Measurements from ENCODE around the gene DOCK6. TPM values are rescaled to one million over a fixed set of nuclear protein-coding genes. Genes with fewer than 3 reads are reported as not detected.
A peak's percentile ranks its signal among the peaks of the same experiment; 100 is the strongest.

Gene DOCK6
- total and polyA plus RNA-seq, 2 donors = 3.9 to 20.8 TPM

GRCh38 chr19:11154683-11155047, 107.7 kb downstream of the DOCK6 start:
- H3K27ac ChIP-seq (ENCODE audit: low read depth in 1 of 2, low read length in 1 of 2) = no peak overlapping the region
- H3K27me3 ChIP-seq (ENCODE audit: control insufficient read depth in 2 of 2, insufficient read depth in 1 of 2, low read length in 1 of 2) = no peaks in the 10 kb centered on the region
- H3K4me3 ChIP-seq (ENCODE audit: low read length in 2 of 2) = peak overlapping the region; percentile 73 to 87
- peaks cover 0 to 10% of the 10 kb centered on the region in 2 donors for H3K36me3 ChIP-seq (ENCODE audit: control insufficient read depth in 2 of 2, insufficient read depth in 2 of 2, low read length in 1 of 2)
- DNase-seq (ENCODE audit: low read depth in 6 of 9, low spot score in 9 of 9) = no peak
- H3K9me3 ChIP-seq (ENCODE audit: control insufficient read depth in 2 of 2, insufficient read depth in 1 of 2, low read length in 1 of 2) = peaks cover 0 to 4% of the 10 kb centered on the region in 2 donors
- WGBS = 62% methylated on average over 6 of the region's 6 CpGs
- peaks cover 11 to 22% of the 10 kb centered on the region in 2 donors for H3K4me1 ChIP-seq (ENCODE audit: control insufficient read depth in 2 of 2, insufficient read depth in 2 of 2, low read length in 2 of 2)

DNA sequence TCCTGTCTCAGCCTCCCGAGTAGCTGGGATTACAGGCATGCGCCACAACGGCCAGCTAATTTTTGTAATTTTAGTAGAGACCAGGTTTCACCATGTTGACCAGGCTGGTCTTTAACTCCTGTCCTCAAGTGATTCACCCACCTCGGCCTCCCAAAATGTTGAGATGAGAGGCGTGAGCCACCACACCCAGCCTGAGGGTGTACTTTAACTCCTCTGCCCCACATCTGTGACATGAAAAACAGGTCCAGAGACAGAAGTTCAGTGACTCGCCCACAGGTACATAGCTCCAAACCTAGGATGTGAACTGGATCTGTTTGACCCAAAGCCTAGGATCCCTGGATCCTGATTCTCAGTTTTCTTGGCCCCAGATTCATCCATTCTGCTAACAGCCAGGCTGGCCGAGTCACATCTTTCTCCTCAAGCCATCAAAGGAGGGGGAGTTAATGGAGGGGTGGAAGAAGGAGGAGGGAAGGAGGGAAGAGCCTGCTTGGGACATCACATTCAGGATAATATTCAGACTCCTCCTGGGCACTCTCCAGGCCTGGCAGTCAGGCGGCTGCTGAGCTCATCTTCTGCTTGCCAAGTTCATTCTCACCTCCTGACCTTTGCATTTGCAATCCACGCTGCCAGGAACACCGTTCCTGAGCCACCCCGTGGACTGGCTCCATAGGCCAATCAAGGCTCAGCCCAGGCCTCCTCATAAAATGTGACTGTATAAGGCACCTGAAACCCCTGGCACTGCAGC, 109.8 kb downstream of the DOCK6 start:
- no peak for DNase-seq (ENCODE audit: low read depth in 6 of 9, low spot score in 9 of 9)
- H3K4me1 ChIP-seq (ENCODE audit: control insufficient read depth in 2 of 2, insufficient read depth in 2 of 2, low read length in 2 of 2) = peaks cover 11 to 22% of the 10 kb centered on the region in 2 donors
- WGBS = 96% methylated on average over 11 of the region's 11 CpGs

GRCh38 chr19:11151181-11151580, 111.1 kb downstream of the DOCK6 start:
- Histone ChIP-seq H3K4me3 (ENCODE audit: low read length in 2 of 2) (no peak overlapping the region), H3K36me3 (ENCODE audit: control insufficient read depth in 2 of 2, insufficient read depth in 2 of 2, low read length in 1 of 2) (peaks cover 5 to 33% of the 10 kb centered on the region in 2 donors), H3K27me3 (ENCODE audit: control insufficient read depth in 2 of 2, insufficient read depth in 1 of 2, low read length in 1 of 2) (no peaks in the 10 kb centered on the region), H3K27ac (ENCODE audit: low read depth in 1 of 2, low read length in 1 of 2) (peak overlapping the region in 1 of 2 donors; percentile 32), H3K9me3 (ENCODE audit: control insufficient read depth in 2 of 2, insufficient read depth in 1 of 2, low read length in 1 of 2) (peaks cover 0 to 1% of the 10 kb centered on the region in 2 donors), H3K4me1 (ENCODE audit: control insufficient read depth in 2 of 2, insufficient read depth in 2 of 2, low read length in 2 of 2) (peaks cover 7 to 18% of the 10 kb centered on the region in 2 donors)
- no peak for DNase-seq (ENCODE audit: low read depth in 6 of 9, low spot score in 9 of 9)
- 92% methylated on average over 7 of the region's 7 CpGs for WGBS

More for the DNA sequence above, 109.8 kb downstream of the DOCK6 start:
- H3K4me3 ChIP-seq (ENCODE audit: low read length in 2 of 2) = no peak overlapping the region
- no peak overlapping the region for H3K27ac ChIP-seq (ENCODE audit: low read depth in 1 of 2, low read length in 1 of 2)
- H3K36me3 ChIP-seq (ENCODE audit: control insufficient read depth in 2 of 2, insufficient read depth in 2 of 2, low read length in 1 of 2) = peaks cover 4 to 25% of the 10 kb centered on the region in 2 donors
- peaks cover 0 to 4% of the 10 kb centered on the region in 2 donors for H3K9me3 ChIP-seq (ENCODE audit: control insufficient read depth in 2 of 2, insufficient read depth in 1 of 2, low read length in 1 of 2)
- H3K27me3 ChIP-seq (ENCODE audit: control insufficient read depth in 2 of 2, insufficient read depth in 1 of 2, low read length in 1 of 2) = no peaks in the 10 kb centered on the region

Other genes starting within 250 kb of the DOCK6 start
- gene LDLR, start 173.1 kb downstream of the DOCK6 start, total RNA-seq = 7.0 TPM
- gene LDLR, start 173.1 kb downstream of the DOCK6 start, polyA plus RNA-seq = 7.5 TPM
- 46.1 TPM for gene SPC24, start 106.7 kb downstream of the DOCK6 start, total RNA-seq
- 4.0 TPM for gene SPC24, start 106.7 kb downstream of the DOCK6 start, polyA plus RNA-seq
- 12.3 TPM for gene KANK2, start 65.0 kb downstream of the DOCK6 start, total RNA-seq
- 18.3 TPM for gene KANK2, start 65.0 kb downstream of the DOCK6 start, polyA plus RNA-seq
- gene ANGPTL8, start 22.9 kb downstream of the DOCK6 start, total RNA-seq = not detected
- gene ANGPTL8, start 22.9 kb downstream of the DOCK6 start, polyA plus RNA-seq = 0.16 TPM
- not detected for gene TSPAN16, start 33.6 kb upstream of the DOCK6 start, total RNA-seq
- gene TSPAN16, start 33.6 kb upstream of the DOCK6 start, polyA plus RNA-seq = not detected
- gene RAB3D, start 77.1 kb upstream of the DOCK6 start, total RNA-seq = 5.1 TPM
- gene RAB3D, start 77.1 kb upstream of the DOCK6 start, polyA plus RNA-seq = 7.8 TPM
- 54.5 TPM for gene TMEM205, start 83.7 kb upstream of the DOCK6 start, total RNA-seq
- gene TMEM205, start 83.7 kb upstream of the DOCK6 start, polyA plus RNA-seq = 75.2 TPM
- 9.4 TPM for gene CCDC159, start 84.0 kb upstream of the DOCK6 start, total RNA-seq
- 56.9 TPM for gene CCDC159, start 84.0 kb upstream of the DOCK6 start, polyA plus RNA-seq
- 1.3 TPM for gene PLPPR2, start 92.9 kb upstream of the DOCK6 start, total RNA-seq
- 9.7 TPM for gene PLPPR2, start 92.9 kb upstream of the DOCK6 start, polyA plus RNA-seq
- gene SWSAP1, start 112.1 kb upstream of the DOCK6 start, total RNA-seq = 3.3 TPM
- 5.9 TPM for gene SWSAP1, start 112.1 kb upstream of the DOCK6 start, polyA plus RNA-seq
- gene EPOR, start 121.8 kb upstream of the DOCK6 start, total RNA-seq = 3.1 TPM
- gene EPOR, start 121.8 kb upstream of the DOCK6 start, polyA plus RNA-seq = 5.0 TPM
- gene RGL3, start 156.8 kb upstream of the DOCK6 start, total RNA-seq = 0.28 TPM
- 5.3 TPM for gene RGL3, start 156.8 kb upstream of the DOCK6 start, polyA plus RNA-seq
- gene ODAD3, start 172.6 kb upstream of the DOCK6 start, total RNA-seq = 0.09 TPM
- 0.64 TPM for gene ODAD3, start 172.6 kb upstream of the DOCK6 start, polyA plus RNA-seq
- 62.9 TPM for gene PRKCSH, start 173.1 kb upstream of the DOCK6 start, total RNA-seq
- gene PRKCSH, start 173.1 kb upstream of the DOCK6 start, polyA plus RNA-seq = 108 TPM
- 0.09 TPM for gene ELAVL3, start 218.5 kb upstream of the DOCK6 start, total RNA-seq
- gene ELAVL3, start 218.5 kb upstream of the DOCK6 start, polyA plus RNA-seq = 0.05 TPM
- 6.9 TPM for gene ZNF653, start 243.3 kb upstream of the DOCK6 start, total RNA-seq
- gene ZNF653, start 243.3 kb upstream of the DOCK6 start, polyA plus RNA-seq = 14.1 TPM